Measurements from ENCODE around the gene MOCS1.

MOCS1 gene

DNA sequence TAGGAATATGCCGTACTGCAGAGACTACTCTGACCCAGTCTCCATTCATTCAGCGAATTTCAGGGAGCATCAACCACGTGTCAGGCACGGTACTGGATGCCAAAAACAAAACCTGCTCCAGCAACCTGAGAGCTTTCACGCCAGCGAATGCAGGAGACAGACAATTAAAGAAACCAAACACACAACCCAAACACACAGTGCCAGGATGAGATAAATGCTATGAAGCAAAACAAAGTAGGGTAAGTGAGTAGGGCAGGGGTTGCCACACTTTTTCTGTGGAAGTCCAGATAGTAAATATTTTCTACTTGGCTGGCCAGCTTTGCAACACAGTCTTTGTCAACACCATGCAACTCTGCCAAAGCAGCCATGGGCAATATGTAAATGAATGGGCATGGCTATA is 10.0 kb downstream of the MOCS1 start:
- no peak for DNase-seq (ENCODE audit: low read depth, low spot score)

DNA sequence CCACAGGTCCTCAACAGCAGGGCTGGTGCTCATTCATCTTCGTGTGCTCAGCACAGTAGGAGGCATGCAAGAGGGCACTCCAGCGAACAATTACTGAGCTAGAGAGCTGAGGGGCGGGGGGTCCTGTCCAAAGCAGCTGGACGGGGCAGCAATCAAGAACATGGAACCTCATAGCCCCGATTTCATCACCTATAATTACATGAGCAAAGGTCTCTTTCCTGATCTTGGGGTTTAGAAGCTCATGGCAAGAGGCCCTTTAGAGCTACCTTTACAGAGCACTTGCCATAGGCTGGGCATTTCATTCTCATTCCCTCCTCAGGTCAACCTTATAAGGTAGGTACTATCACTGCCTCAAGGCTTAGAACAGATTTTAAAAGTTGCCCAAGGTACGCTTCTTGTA is 10.4 kb downstream of the MOCS1 start:
- no peak for DNase-seq (ENCODE audit: low read depth, low spot score)

DNA sequence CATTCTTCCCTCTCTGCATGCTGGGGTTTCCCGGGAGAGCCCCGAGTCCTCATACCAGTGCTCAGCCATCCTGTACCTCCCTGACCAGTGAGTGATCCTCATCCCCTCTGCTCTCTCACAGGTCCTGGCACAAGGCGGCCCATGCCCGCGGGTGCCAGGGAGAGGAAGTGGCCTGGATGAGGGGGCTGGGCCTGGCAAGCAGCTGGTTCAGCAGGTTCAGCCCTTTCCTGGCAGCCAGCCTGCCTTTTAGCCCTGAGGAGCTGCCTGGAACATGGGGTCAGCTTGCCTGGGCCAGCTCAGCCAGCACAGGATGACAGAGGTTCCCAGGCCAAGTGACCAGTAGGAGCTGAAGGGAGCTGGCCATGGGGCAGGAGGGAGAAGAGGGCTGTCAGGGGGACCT is 10.9 kb downstream of the MOCS1 start:
- no peak for DNase-seq (ENCODE audit: low read depth, low spot score)

DNA sequence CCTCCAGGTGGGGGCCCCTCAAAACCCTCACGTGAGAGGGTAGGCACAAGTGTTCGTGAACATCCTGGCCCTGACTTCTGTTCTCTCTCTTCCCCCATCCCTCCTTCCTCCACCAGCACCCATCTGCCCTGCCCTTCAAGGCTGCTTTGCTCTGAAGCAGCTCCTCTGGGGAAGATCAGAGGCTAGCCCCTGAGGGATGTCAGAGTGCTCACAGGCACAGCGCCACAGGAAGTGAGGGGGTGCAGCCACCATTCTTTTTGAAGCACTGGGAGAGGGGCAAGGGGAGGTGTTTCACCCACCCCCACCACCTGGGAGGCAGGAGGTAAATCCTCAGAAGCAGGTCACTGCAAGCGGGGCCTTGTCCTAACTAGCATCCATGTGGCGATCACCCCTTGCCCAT is 11.4 kb downstream of the MOCS1 start:
- no peak for DNase-seq (ENCODE audit: low read depth, low spot score)

DNA sequence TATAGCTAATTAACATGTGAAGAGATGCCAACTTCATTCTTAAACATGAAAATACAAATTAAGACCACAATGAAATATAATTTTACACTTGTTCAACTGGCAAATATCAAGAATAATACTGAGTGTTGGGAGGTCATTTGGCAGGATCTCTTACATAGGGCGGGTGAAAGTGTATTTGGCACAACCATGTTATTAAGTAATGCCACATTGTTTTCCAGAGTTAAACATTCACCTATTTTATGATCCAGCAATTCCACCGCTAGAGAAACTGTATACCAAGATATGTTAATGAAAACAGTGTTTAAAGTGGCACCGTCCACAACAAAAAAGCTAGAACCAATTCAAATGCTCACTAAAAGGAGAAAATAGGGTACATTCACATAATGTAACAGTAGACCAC is 14.1 kb downstream of the MOCS1 start:
- DNase-seq (ENCODE audit: low read depth, low spot score), result no peak

DNA sequence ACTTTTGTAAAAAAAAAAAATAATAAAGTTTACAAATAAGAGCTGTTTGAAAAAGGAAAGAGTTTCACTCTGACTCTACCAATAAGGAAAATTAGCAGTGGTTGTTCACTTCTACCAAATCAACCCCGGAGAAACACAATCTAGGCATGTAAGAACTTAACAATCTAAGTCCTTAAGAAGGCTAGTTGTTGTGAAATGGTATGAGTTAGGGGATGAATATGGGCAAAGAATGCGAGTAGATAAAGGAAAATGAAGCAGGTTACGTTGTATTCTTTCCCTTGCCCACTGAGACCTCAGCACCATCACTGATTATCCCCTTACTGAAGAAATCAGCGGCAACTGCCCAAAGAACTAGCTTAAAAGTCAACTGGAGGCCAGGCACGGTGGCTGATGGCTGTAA is 15.4 kb downstream of the MOCS1 start:
- DNase-seq (ENCODE audit: low read depth, low spot score), result no peak

DNA sequence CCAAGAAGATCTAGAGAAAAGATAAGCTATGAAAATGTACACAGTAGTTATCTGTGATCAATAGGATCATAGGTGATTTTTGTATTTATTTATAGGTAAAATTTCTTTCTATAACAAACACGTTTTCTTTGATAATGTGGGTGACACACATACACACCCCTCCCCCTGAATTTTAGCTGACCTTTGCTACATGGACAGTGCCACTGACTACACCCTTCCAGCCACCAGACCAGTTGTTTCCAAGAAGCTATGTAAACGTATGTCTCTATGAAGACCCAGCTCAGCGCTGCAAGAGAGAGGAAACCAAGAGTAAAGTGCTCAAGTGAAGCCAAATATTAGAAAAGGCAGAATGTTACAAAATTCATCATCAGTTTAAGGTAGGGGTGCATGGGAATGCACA is 16.3 kb downstream of the MOCS1 start:
- no peak for DNase-seq (ENCODE audit: low read depth, low spot score)

DNA sequence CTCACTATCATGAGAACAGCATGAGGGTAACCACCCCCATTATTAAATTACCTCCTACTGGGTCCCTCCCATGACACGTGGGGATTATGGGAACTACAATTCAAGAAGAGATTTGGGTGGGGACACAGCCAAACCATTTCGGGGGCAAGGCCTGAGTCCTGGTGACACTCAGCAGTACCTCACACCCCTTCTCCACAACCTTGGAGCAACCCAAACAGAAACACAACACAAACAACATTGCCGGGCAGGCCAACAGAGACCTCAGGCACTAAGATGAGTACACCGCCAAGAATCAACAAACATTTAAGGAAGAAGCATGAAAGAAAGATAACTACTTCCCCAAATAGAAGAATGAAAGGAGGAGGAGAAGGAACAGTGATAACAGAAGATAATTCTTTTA is 16.9 kb downstream of the MOCS1 start:
- no peak for DNase-seq (ENCODE audit: low read depth, low spot score)

DNA sequence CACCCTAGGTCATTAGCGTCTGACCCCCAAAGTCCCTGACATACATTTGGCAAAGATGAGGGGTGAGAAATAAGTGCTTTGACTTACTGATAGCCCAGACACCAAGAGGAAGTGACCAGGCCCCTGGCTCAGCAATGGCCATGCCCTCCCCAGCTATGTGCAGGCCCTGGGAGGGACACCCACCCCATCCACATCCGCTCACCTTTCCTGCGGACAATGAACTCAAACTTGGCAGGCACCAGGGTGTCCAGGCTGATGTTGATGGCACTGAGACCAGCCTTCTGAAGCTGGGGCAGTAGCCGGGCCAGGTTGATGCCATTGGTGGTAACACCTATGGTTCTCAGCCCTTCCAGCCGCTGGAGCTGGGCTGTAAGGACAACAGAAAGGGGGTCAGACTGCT is 18.4 kb downstream of the MOCS1 start:
- DNase-seq (ENCODE audit: low read depth, low spot score), result no peak

DNA sequence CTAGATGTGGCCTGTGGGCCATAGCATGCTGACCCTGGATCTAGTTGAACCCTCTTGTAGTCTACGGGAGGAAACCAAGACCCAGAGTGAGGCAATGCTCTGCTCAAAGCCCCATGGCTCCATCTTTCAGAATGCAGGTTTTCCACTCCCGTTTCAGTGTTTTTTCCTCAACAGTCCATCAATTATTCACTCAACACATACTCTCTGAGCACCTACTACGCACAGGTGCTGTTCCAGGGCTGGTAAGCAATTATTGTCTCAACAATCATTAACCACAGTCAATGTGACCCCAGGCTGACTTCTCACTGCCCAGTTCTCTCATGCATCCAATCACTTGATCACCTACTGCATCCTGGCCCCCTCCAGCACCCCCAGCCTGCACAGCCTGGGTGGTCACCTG is 20.0 kb downstream of the MOCS1 start:
- no peak for DNase-seq (ENCODE audit: low read depth, low spot score)

DNA sequence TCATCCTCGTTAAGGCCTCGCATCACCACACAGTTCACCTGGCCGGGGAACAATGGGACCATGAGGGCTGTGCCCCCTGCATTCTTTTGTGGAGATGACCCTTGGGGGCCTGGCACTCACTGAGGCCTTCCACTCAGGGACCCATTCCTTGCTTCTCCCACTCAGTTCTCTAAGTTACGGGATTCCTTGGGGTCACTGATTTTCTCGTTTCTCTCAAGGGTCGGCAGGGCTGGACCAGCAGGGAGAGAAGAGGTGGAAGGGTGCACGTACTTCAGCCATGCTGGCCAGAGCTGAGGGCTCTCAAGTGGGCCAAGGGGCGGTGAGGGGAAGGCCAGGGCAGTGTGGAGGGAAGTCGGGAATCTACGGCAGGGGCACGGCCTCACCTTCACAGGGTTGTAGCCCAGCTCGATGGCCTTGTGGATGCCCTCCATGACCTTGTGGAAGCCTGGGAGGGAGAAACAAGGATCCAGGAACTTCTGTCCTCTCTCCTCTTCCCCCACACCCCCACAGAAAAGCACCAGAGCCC is 20.8 kb downstream of the MOCS1 start:
- DNase-seq (ENCODE audit: low read depth, low spot score), result no peak

DNA sequence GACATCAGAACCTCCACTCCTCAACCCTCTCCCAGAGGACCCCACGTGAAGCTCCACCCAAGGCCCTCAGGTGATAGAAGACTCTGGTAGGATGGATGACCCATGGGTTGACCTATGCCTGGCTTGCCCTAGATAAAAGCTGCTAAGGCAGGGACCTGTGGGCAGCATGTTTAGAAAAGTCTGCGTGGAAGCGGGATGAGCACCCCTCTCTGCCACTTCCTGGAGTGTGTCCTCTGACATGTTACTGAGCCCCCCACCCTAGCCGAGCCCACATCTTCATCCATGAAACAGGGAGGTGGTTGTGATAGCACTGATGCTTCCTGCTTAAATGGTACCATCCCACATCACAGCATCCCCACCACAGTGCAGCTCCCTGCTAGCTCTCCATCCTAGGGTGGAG is 21.8 kb downstream of the MOCS1 start:
- no peak for DNase-seq (ENCODE audit: low read depth, low spot score)

DNA sequence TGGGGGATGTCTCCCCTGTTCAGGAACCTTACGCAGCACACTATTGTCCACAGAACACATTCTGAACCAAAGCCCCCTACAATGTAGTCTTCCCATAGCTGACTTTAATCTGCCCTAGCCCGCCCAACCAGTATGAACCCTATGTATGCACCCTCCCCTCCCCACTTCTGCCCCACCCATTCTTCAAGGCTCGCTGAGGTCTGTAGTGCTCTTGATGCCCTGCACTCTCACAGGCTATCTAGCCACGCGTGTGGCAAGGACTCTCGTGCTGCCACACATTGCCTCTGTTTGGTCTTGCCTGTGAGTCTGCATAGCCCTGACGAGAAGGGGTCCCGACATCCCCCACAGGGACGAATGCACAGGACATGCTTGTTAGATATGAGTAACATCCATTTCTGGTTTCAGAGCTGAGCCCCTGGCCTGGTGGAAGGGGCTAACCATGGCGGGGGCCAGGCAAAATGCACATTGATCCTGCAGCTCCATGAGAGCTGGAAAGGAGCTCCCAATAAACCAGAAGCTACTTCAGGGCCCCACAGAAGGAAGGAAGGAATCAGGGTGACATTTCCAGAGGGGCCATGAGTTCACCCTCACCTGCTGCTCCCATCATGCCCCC is 22.6 kb downstream of the MOCS1 start:
- DNase-seq (ENCODE audit: low read depth, low spot score), result no peak

DNA sequence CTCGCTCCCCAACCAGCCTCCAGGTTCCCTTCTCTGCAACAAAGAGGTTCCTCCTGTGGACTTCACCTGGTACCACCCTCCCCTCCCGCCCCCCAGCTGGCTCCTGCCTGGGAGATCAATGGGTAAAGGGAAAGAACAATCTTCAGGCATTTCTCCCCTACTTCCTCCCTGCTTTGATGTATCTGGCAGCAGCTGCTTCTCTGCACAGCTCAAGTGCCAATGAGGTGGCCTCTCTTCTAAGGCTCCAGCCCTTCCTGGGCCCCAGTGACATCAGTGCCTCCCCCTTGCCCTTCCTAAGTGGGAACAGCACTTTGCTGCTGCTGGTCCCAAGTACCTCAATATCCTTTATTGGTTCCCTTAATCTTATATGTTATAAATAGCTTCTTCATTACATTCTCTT is 23.5 kb downstream of the MOCS1 start:
- no peak for DNase-seq (ENCODE audit: low read depth, low spot score)

DNA sequence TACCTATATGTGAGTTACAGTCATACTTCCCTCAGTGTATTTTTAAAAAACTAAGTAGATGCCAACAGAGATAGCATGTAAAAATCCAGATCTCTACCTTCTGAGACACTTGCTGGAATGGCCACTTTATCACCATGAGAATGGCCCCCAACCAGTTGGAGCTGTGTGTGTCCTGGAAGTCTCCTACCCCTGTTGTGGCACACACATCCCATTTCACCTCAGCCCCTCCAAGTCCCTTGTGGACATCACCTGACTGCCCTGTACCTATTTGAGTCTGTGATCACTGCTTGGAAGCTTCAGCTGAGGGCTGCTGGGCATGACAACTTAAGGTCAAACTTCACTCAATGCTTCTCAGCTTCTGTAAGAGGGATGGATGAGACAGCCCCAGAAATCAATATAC is 24.1 kb downstream of the MOCS1 start:
- DNase-seq (ENCODE audit: low read depth, low spot score), result no peak

DNA sequence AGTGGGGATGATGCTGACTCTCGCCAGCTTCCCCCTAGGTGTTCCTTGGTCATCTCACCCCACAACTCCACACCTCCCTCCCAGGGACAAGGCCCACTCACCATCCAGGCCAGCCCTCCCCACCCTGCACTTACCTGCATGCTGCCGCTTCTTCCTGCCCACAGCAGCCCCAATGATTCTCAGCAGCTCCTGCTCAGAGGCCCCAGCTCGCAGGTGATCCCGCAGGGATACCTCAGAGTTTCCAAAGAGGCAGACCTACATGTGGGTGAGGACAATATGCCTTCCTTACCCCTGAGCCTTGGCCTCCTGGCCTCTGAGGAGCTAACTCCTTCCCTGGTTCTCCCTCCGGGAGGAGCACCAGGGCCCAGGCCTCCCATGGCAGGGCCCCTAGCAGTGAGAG is 24.6 kb downstream of the MOCS1 start:
- no peak for DNase-seq (ENCODE audit: low read depth, low spot score)

DNA sequence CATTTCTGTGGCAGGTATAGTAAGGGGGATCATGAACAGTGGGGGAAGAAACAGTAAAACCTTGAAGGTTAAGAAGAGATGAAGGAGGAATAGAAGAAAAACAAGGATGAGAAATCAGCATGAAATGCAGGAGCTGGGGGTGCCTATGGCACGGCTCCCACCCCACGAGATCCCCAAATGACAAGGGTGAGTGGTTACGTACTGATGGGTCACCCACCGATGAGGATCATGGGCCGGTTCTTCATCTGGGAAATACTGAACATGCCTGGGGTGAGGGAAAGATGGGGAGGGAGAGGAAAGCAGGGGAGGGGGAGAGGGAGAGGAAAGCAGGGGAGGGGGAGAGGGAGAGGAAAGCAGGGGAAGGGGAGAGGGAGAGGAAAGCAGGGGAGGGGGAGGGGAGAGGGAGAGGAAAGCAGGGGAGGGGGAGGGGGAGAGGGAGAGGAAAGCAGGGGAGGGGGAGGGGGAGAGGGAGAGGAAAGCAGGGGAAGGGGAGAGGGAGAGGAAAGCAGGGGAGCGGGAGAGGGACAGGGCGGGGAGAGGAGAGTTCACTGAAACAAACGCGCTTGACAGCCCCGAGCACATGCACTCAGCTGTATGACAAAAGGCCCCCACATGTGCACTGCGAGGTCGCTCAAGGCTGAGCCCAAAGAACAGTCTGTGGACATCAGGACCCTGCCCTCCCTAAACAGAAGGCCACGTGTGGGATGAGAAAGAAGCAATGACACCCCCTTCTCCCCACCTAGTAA is 25.3 kb downstream of the MOCS1 start:
- no peak for DNase-seq (ENCODE audit: low read depth, low spot score)

DNA sequence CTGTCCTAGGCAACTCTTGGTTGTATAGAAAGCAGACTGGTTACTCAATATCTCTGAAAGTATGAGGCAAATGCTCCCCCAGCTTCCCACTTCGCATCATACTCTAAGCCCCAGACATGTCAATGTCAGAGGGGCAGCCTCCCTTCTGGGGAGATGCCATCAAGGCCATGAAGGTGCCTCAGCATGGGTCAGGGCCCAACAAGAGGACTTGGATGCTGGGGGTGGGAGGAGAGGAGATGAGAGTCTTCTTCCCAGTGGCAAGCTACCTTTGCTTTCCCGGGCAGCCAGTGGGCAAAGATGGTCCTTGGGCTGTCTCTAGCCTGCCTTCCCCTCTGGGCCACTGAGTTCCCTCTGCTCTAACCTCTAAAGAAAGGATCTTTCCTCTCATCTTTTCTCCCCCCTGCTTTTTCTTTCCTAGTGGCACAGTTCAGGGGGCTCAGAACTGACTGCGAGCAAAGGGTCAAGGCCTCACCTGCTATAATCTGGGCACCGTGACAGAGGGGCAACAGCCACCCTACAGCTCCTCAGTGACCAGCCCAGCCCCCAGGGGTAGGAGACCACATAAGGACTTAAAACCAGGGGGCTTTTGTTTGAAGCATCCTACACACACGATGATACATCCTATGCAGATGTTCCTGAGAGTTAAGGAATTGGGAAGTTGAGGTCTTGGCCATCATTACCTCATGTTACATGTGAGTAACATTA is 26.2 kb downstream of the MOCS1 start:
- no peak for DNase-seq (ENCODE audit: low read depth, low spot score)

DNA sequence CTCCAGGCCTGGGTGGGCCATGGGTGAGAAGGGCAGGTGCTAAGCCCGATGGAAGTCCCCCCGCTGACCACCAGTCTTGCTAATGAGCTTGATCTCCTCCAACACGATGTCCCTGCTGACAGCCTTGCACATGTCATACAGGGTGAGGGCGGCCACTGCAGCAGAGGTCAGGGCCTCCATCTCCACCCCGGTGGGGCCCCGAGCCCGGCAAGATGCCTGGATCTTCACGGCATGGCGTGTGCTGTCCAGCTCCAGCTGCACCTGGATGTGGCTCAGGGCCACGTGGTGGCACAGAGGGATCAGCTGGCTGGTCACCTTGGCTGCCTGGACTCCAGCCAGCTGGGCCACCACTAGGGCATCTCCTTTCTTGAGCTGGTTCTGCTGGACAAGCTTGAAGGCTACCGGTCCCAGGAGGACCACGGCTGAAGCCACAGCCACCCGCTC is 27.9 kb downstream of the MOCS1 start:
- DNase-seq (ENCODE audit: low read depth, low spot score), result no peak

DNA sequence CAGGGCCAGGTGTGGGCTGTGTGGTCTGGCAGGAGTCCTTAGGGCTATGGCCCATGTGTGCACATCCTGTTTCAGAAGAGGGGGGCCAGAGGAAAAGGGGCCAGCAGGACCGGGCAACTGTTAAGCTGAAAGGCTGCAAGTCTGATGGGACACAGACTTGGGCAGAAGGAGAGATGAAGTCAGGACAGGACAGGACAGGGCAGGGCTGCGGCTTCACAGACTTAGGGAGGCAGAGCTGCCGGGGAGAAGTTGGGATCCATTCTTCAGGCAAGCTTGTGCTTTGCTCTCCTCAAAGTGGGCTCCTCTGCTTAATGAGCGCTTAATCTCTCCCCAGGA is 28.7 kb downstream of the MOCS1 start:
- DNase-seq (ENCODE audit: low read depth, low spot score), result no peak

DNA sequence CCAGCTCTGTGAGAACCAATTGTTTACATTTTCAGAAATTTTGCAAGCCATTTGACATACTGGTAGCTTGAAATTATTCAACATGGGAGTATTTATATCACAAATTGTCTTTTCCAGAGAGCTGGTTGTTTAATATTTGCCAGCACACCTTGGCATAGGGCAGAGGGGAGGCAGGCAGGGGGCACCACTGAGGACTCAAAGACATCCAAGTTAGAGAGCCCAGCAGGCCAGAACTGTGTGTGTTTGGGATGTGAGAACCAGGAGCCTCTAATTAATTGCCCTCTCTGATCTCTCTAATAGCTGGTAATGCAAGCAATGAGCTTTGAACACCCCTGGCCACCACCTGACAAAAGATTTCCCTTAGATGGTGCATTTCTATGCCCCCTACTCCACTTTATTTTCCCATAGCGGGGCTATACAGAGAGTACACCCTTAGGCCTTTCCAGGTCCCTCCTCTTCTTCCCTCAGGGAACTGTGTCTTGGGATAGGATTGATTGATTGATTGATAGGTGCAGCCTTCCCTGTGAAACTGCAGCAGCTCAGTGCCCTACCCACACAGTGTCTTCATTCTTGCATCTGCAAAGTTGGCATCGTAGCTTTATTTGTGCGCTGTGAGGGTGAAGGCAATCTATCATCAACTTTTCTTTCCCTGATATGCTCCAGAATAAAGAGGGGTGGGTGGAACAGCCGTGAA is 29.2 kb downstream of the MOCS1 start:
- no peak for DNase-seq (ENCODE audit: low read depth, low spot score)

DNA sequence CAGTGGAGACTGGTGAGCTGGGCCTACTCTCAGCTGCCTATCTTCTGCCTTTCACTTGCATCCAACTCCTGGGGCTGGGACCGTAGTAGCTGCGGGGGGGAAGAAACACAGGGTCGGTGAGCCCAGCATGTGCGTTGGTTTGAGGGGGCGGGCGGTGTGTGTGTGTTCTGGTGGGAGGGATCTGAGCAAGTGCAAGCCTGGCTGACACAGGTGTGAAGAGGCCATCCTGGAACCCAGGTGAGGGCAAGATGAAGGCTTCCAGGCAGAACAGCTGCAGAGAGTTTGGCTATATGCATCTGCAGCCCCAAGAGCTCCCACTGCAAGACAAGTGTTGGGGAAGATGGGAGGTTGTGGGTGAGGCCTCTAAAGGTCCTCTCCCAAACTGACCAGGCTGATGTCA is 30.6 kb downstream of the MOCS1 start:
- DNase-seq (ENCODE audit: low read depth, low spot score), result no peak

Measured in smooth muscle cell of the brain vasculature (primary cell).